T47D (cell line): ENCODE measurements around the gene SPINK5.

Experiments
- DNase-seq, 2 experiments: peaks; one replicate each; pipeline versions ENCODE4 v3.0.0 to v3.0.0-alpha.2; 2011 to 2012; ENCODE audit warnings: low read depth in 1 of 2, low spot score in 1 of 2
- JUND ChIP-seq: IDR thresholded peaks from 2 replicates; pipeline ENCODE4 v1.6.1; 2012; ENCODE audit warnings: low read depth
- in situ Hi-C: cut with HindIII; loops from 2 replicates; pipeline ENCODE4 v1.10.0; 2016; ENCODE audit warnings: low sequenced_read_pairs, low pct_unique_long_range_greater_than_20kb

The SPINK5 gene

GRCh38 chr5:148070621-148071020 is 6.8 kb downstream of the SPINK5 start:
- peak in 1 of 2 experiments; percentile 70 for DNase-seq
- TF ChIP-seq JUND = no peak
- in situ Hi-C loops = no loop called here

GRCh38 chr5:148072207-148072606 is 8.4 kb downstream of the SPINK5 start:
- peak in 1 of 2 experiments; percentile 55 for DNase-seq
- TF ChIP-seq JUND = no peak
- in situ Hi-C loops = no loop called here

- TF ChIP-seq JUND = no peak
These were observed 11.7 kb downstream of the SPINK5 start for GRCh38 chr5:148075529-148075928.

GRCh38 chr5:148083203-148083602 is 19.4 kb downstream of the SPINK5 start:
- in situ Hi-C loops = no loop called here
- TF ChIP-seq JUND = no peak
- no peak for DNase-seq

More at GRCh38 chr5:148075529-148075928, 11.7 kb downstream of the SPINK5 start:
- in situ Hi-C loops = no loop called here
- no peak for DNase-seq

GRCh38 chr5:148084269-148084668 is 20.5 kb downstream of the SPINK5 start:
- no peak for TF ChIP-seq JUND
- DNase-seq = no peak
- in situ Hi-C loops = no loop called here

GRCh38 chr5:148085310-148085709 is 21.5 kb downstream of the SPINK5 start:
- TF ChIP-seq JUND = no peak
- no peak for DNase-seq
- in situ Hi-C loops = no loop called here

GRCh38 chr5:148085977-148086705 is 22.4 kb downstream of the SPINK5 start:
- in situ Hi-C loops = no loop called here
- no peak for DNase-seq
- no peak for TF ChIP-seq JUND

GRCh38 chr5:148090146-148090772 is 26.5 kb downstream of the SPINK5 start:
- in situ Hi-C loops = no loop called here
- no peak for TF ChIP-seq JUND
- no peak for DNase-seq

- in situ Hi-C loops = no loop called here
- no peak for TF ChIP-seq JUND
- no peak for DNase-seq
These were observed 27.0 kb downstream of the SPINK5 start for GRCh38 chr5:148090773-148091250.

- in situ Hi-C loops = no loop called here
- DNase-seq = no peak
These were observed 28.5 kb downstream of the SPINK5 start for GRCh38 chr5:148091991-148092964.

GRCh38 chr5:148094336-148094735 is 30.6 kb downstream of the SPINK5 start:
- no peak for TF ChIP-seq JUND
- no peak for DNase-seq
- in situ Hi-C loops = no loop called here

More at GRCh38 chr5:148091991-148092964, 28.5 kb downstream of the SPINK5 start:
- TF ChIP-seq JUND = no peak

- no peak for DNase-seq
- TF ChIP-seq JUND = no peak
- in situ Hi-C loops = no loop called here
These were observed 40.4 kb downstream of the SPINK5 start for GRCh38 chr5:148104226-148104625.

GRCh38 chr5:148107608-148108007 is 43.8 kb downstream of the SPINK5 start:
- no peak for TF ChIP-seq JUND
- DNase-seq = peak; percentile 13 to 69
- in situ Hi-C loops = no loop called here
